SK-N-SH (cell line): Measurements from ENCODE around the gene LRRC37B.

ENCODE experiments used
- CHD2 ChIP-seq: fragments of 150-350 bp; IDR thresholded peaks from 2 replicates; pipeline ENCODE4 v1.6.1; 2018; ENCODE audit warnings: low read length; ENCODE audit not compliant: partially characterized antibody
- CTCF ChIP-seq: fragments of 200-600 bp; sonication (generic); IDR thresholded peaks from 2 replicates; pipeline ENCODE4 v1.6.1; 2017; ENCODE audit warnings: antibody characterized with exemption, mild to moderate bottlenecking, moderate library complexity
- EP300 ChIP-seq, 2 experiments: IDR thresholded peaks; 2 replicates each; pipeline versions ENCODE4 v1.4.0 to v1.6.1; 2012; ENCODE audit warnings: borderline replicate concordance in 1 of 2, low read depth in 1 of 2, low read length in 1 of 2
- EZH2phosphoT487 ChIP-seq: fragments of 200-600 bp; sonication (generic); IDR thresholded peaks from 2 replicates; pipeline ENCODE4 v1.6.1; 2017; ENCODE audit warnings: low read depth, mixed run types, mild to moderate bottlenecking, antibody characterized with exemption, moderate library complexity, borderline replicate concordance
- FOXJ3 ChIP-seq: sonication (generic); formaldehyde crosslinking; IDR thresholded peaks from 2 replicates; pipeline ENCODE4 v1.5.1; 2020; ENCODE audit warnings: mild to moderate bottlenecking, missing genetic modification reagents
- FOXM1 ChIP-seq: IDR thresholded peaks from 2 replicates; pipeline ENCODE4 v1.4.0; 2012; ENCODE audit warnings: low read depth, mild to moderate bottlenecking
- GABPA ChIP-seq: IDR thresholded peaks from 2 replicates; pipeline ENCODE4 v1.4.0; 2012; ENCODE audit warnings: low read depth, mild to moderate bottlenecking
- MXI1 ChIP-seq: IDR thresholded peaks from 2 replicates; pipeline ENCODE4 v1.6.1; 2012; ENCODE audit warnings: mild to moderate bottlenecking, low read depth, low read length, improper control_type of control experiment
- NRF1 ChIP-seq: IDR thresholded peaks from 2 replicates; pipeline ENCODE4 v1.6.1; 2012; ENCODE audit warnings: low read depth, mild to moderate bottlenecking, low read length
- REST ChIP-seq: IDR thresholded peaks from 2 replicates; pipeline ENCODE4 v1.6.1; 2012; ENCODE audit warnings: mild to moderate bottlenecking, low read depth, low read length, moderate library complexity
- TAF1 ChIP-seq: IDR thresholded peaks from 2 replicates; pipeline ENCODE4 v1.6.1; 2012; ENCODE audit warnings: low read depth, mild to moderate bottlenecking, low read length, moderate library complexity, borderline replicate concordance
- TEAD4 ChIP-seq: IDR thresholded peaks from 2 replicates; pipeline ENCODE4 v1.4.0; 2012; ENCODE audit warnings: mild to moderate bottlenecking, borderline replicate concordance; ENCODE audit not compliant: insufficient read depth
- TF ChIP-seq, protein P1 (sequence below): IDR thresholded peaks from 2 replicates; pipeline ENCODE4 v1.4.0; 2012; ENCODE audit warnings: low read depth
- TF ChIP-seq, protein P2 (sequence below): IDR thresholded peaks from 2 replicates; pipeline ENCODE4; 2012

- TF ChIP-seq EZH2phosphoT487 (no peak), CTCF (no peak), REST (no peak), TAF1 (no peak), FOXJ3 (CRISPR knock-in tag) (no peak), EP300 (IDR thresholded peaks at IDR 0.05; ENCODE audit: borderline replicate concordance in 1 of 2, low read depth in 1 of 2, low read length in 1 of 2) (no peak), MXI1 (no peak), NRF1 (no peak), CHD2 (no peak), TEAD4 (no peak), FOXM1 (no peak), GABPA (no peak)
- TF ChIP-seq, protein P1, sequence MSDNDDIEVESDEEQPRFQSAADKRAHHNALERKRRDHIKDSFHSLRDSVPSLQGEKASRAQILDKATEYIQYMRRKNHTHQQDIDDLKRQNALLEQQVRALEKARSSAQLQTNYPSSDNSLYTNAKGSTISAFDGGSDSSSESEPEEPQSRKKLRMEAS = no peak
- TF ChIP-seq, protein P2, sequence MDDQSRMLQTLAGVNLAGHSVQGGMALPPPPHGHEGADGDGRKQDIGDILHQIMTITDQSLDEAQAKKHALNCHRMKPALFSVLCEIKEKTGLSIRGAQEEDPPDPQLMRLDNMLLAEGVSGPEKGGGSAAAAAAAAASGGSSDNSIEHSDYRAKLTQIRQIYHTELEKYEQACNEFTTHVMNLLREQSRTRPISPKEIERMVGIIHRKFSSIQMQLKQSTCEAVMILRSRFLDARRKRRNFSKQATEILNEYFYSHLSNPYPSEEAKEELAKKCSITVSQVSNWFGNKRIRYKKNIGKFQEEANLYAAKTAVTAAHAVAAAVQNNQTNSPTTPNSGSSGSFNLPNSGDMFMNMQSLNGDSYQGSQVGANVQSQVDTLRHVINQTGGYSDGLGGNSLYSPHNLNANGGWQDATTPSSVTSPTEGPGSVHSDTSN = no peak
Observed at GRCh38 chr17:31967648-31968047, 39.5 kb upstream of the LRRC37B start.
